WERI-Rb-1 (cell line): ENCODE data around the gene SLIT3.

Experiments used
- DNase-seq: peaks from one replicate; pipeline ENCODE4 v3.0.0-alpha.2; 2020
- H3K27ac ChIP-seq: fragments of 250-450 bp; sonication (Bioruptor Pico); 2 replicates; pipeline ENCODE4 v1.5.1; 2020; ENCODE audit warnings: mild to moderate bottlenecking, moderate library complexity
- H3K27me3 ChIP-seq: fragments of 250-450 bp; sonication (Bioruptor Pico); 2 replicates; pipeline ENCODE4 v1.5.1; 2021; ENCODE audit warnings: mild to moderate bottlenecking, low read depth, moderate library complexity; ENCODE audit not compliant: insufficient read depth, severe bottlenecking
- H3K36me3 ChIP-seq: fragments of 250-450 bp; sonication (Bioruptor Pico); 2 replicates; pipeline ENCODE4 v1.5.1; 2020; ENCODE audit warnings: mild to moderate bottlenecking, moderate library complexity
- H3K4me3 ChIP-seq: 2 replicates; pipeline ENCODE4 v1.5.1; 2011; ENCODE audit warnings: low read depth, mild to moderate bottlenecking, control low read depth, low read length
- H3K9me3 ChIP-seq: fragments of 250-450 bp; sonication (Bioruptor Pico); 2 replicates; pipeline ENCODE4 v1.5.1; 2021; ENCODE audit warnings: mild to moderate bottlenecking, moderate library complexity; ENCODE audit not compliant: severe bottlenecking
- TF ChIP-seq, protein P1 (sequence below): IDR thresholded peaks from 2 replicates; pipeline ENCODE4 v1.5.1; 2011; ENCODE audit warnings: low read depth, mild to moderate bottlenecking, control low read depth, inconsistent platforms, low read length

The SLIT3 gene

DNA sequence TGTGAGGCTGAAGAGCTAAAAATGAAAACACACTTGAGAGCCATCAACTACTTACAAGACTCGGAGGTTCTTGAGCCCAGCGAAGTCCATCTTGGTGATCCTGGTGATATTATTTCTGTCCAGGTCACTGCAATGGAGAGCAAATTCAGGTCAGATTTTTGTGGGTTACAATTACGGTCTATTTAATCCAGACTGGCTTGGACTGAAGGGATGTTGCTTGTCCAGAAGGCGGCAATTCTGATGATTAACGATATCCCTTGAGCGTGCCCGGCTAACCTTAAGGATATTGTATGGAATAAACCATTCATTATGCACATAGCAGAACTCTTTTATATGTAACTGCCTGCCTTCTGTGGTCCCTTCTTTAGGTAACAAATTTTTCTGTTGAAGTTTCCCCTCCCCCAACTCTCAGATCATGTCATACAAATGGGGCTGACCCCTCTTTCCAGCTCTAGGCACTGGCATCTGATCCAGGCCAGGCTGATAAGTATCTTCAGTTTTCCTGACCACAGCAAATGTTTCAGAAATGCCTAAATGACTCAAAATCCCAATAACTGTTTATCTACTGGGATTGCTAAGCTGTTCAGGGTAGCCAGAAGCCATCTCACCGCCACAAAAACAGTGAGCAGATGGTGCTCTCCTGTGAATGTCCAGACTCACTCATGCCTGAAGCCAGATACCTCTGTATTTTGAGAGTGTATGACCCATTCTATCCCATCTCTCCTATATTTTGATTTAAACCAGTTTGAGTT, 49.4 kb downstream of the SLIT3 start:
- no peak for DNase-seq
- Histone ChIP-seq H3K27me3 (peaks cover 72% of the 10 kb centered on the region), H3K36me3 (no peaks in the 10 kb centered on the region), H3K4me3 (no peak overlapping the region), H3K9me3 (no peaks in the 10 kb centered on the region), H3K27ac (no peak overlapping the region)
- TF ChIP-seq, protein P1, sequence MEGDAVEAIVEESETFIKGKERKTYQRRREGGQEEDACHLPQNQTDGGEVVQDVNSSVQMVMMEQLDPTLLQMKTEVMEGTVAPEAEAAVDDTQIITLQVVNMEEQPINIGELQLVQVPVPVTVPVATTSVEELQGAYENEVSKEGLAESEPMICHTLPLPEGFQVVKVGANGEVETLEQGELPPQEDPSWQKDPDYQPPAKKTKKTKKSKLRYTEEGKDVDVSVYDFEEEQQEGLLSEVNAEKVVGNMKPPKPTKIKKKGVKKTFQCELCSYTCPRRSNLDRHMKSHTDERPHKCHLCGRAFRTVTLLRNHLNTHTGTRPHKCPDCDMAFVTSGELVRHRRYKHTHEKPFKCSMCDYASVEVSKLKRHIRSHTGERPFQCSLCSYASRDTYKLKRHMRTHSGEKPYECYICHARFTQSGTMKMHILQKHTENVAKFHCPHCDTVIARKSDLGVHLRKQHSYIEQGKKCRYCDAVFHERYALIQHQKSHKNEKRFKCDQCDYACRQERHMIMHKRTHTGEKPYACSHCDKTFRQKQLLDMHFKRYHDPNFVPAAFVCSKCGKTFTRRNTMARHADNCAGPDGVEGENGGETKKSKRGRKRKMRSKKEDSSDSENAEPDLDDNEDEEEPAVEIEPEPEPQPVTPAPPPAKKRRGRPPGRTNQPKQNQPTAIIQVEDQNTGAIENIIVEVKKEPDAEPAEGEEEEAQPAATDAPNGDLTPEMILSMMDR, result no peak

DNA sequence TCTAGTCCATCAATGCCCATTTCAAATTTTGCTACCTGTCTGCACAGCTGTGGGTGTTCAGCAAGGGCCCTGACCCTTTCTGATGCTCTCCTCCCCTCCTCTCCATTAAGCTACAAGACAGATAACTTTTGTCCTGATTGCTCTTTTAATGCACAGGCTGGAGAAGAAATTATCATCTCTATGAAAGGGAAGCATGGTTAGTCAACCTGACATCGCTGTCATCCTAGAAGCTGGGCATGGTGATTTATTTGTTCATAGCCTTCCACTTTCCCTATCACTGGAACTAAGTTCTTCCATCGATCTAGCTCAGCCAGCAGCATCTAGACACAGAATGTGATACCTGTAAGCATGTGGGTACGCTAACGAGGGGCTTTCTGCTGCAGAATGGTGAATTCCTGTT, 50.1 kb downstream of the SLIT3 start:
- peaks cover 70% of the 10 kb centered on the region for H3K27me3 ChIP-seq
- no peaks in the 10 kb centered on the region for H3K9me3 ChIP-seq
- no peak for DNase-seq
- H3K4me3 ChIP-seq, result no peak overlapping the region
- no peak overlapping the region for H3K27ac ChIP-seq
- H3K36me3 ChIP-seq, result no peaks in the 10 kb centered on the region
- TF ChIP-seq, protein P1, result no peak

DNA sequence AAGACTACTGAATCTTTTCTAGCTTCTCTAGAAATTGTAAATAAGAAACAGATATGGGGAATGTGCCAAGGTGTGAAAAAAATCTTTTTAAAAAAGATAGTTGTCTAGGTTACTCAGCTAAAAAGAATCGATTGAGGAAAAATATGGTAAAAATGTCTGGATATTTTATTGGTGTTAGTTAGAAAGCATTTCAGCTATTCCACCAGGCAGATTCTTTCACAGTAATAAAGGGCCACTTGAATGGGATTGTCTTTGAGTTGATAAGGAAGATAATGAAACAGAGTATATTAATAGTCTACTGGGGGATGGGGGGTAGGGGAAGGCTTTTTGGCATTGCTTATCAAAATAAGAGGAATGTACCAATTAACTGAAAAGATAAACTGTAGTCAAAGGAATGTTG, 51.9 kb downstream of the SLIT3 start:
- Histone ChIP-seq H3K9me3 (no peaks in the 10 kb centered on the region), H3K27ac (no peak overlapping the region), H3K4me3 (no peak overlapping the region), H3K27me3 (peaks cover 82% of the 10 kb centered on the region), H3K36me3 (no peaks in the 10 kb centered on the region)
- TF ChIP-seq, protein P1, result no peak
- no peak for DNase-seq

DNA sequence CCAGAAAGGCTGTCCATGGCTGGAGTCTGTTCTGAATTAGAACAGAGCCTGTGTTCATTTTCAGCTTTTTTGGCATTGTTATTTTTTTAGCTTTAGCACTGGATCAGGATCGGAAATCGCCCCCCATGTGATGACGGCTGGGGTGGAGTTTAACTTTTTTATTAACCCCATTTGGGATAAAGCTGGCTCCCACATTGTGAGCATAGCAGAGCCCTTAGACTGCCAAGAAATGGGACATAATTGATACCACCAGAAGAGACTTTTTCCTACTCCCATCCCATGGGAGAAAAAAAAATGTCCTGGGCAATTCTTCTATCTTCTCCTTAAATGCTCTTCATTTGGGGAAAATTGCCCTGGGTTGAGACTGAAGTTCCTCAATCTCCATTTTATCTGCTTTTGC, 52.4 kb downstream of the SLIT3 start:
- H3K36me3 ChIP-seq, result no peaks in the 10 kb centered on the region
- no peak overlapping the region for H3K4me3 ChIP-seq
- H3K9me3 ChIP-seq, result no peaks in the 10 kb centered on the region
- no peak overlapping the region for H3K27ac ChIP-seq
- no peak for DNase-seq
- TF ChIP-seq, protein P1, result no peak
- H3K27me3 ChIP-seq, result peaks cover 82% of the 10 kb centered on the region

DNA sequence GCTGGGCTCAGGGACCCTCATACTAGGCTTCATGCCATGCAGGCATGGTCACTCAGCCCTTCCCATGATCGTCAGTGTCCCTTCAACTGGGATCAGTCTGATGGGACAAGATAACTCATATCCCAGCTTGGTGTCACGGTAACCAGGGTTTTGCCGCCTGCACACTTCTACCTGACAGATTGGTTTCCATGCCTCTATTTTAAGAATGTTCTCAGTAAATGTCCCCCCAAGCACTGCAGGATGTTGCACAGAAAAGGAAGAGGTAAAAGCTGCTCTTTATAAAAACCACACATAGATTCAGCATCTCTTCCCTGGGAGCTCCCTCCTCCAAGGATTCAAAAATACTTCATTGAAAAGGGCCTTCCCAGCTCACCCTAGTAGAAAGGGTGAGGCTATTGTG, 56.1 kb downstream of the SLIT3 start:
- no peaks in the 10 kb centered on the region for H3K9me3 ChIP-seq
- TF ChIP-seq, protein P1, result no peak
- peaks cover 74% of the 10 kb centered on the region for H3K27me3 ChIP-seq
- H3K36me3 ChIP-seq, result no peaks in the 10 kb centered on the region
- no peak overlapping the region for H3K27ac ChIP-seq
- H3K4me3 ChIP-seq, result no peak overlapping the region
- no peak for DNase-seq
